H1 (cell line): ENCODE results near the gene FES. TPM values are rescaled to one million over a fixed set of nuclear protein-coding genes. Genes with fewer than 3 reads are reported as not detected.

Source experiments
- CTCF ChIA-PET: fragments of 300-600 bp; sonication (Branson Sonifier 250); formaldehyde crosslinking; loops from one replicate; lab custom pipeline; 2021; ENCODE audit not compliant: partially characterized antibody; lab: Charles Lee
- POLR2A ChIA-PET: fragments of 300-600 bp; sonication (Branson Sonifier 250); formaldehyde crosslinking; loops from one replicate; lab custom pipeline; 2021; ENCODE audit warnings: inconsistent platforms; ENCODE audit not compliant: partially characterized antibody; lab: Charles Lee
- DNase-seq, 2 experiments: peaks; one replicate each; pipeline versions ENCODE4 v3.0.0 to v3.0.0-alpha.2; 2010 to 2022; ENCODE audit warnings: low spot score in 2 of 2, low read depth in 1 of 2, mixed read lengths in 1 of 2
- FAIRE-seq: peaks from 2 replicates; lab custom pipeline; 2011; peaks lifted over from hg19 to GRCh38; lab: Jason Lieb, UNC
- H2AFZ ChIP-seq: 2 replicates; pipeline ENCODE4 v1.8.1; 2012; ENCODE audit warnings: low read length, inconsistent platforms
- H2AK5ac ChIP-seq: 2 replicates; pipeline ENCODE4 v1.6.1; 2013; ENCODE audit warnings: low read depth, low read length
- H2BK120ac ChIP-seq: replicated peaks from 2 replicates; pipeline ENCODE3; 2013; ENCODE audit warnings: low read depth, low read length, inconsistent platforms
- H2BK12ac ChIP-seq: 2 replicates; pipeline ENCODE4 v1.6.1; 2013; ENCODE audit warnings: low read depth, low read length
- H2BK15ac ChIP-seq: 2 replicates; pipeline ENCODE4 v1.6.1; 2013; ENCODE audit warnings: low read length
- H2BK20ac ChIP-seq: 2 replicates; pipeline ENCODE4 v1.6.1; 2013; ENCODE audit warnings: low read length
- H2BK5ac ChIP-seq: 2 replicates; pipeline ENCODE4 v1.6.1; 2013; ENCODE audit warnings: low read depth, low read length
- H3K14ac ChIP-seq: 2 replicates; pipeline ENCODE4 v1.6.1; 2013; ENCODE audit warnings: inconsistent platforms; ENCODE audit not compliant: insufficient read length
- H3K18ac ChIP-seq: 2 replicates; pipeline ENCODE4 v1.6.1; 2013; ENCODE audit warnings: low read length; ENCODE audit errors: extremely low read depth
- H3K23ac ChIP-seq: 2 replicates; pipeline ENCODE4 v1.6.1; 2013; ENCODE audit warnings: inconsistent platforms; ENCODE audit not compliant: insufficient read length
- H3K23me2 ChIP-seq: 2 replicates; pipeline ENCODE4 v1.6.1; 2013; ENCODE audit warnings: low read depth, low read length
- H3K27ac ChIP-seq: 2 replicates; pipeline ENCODE4 v1.6.1; 2011; ENCODE audit warnings: low read depth, low read length, inconsistent platforms
- H3K27me3 ChIP-seq, 4 experiments: replicated peaks in 1 of 4; 1 replicate in 1 of 4; 2 replicates in 3 of 4; pipeline versions ENCODE4 v1.6.1 to v1.8.1; 2011 to 2013; ENCODE audit warnings: low read length in 3 of 4, mild to moderate bottlenecking in 3 of 4, inconsistent platforms in 2 of 4, mixed read lengths in 2 of 4, moderate library complexity in 1 of 4; ENCODE audit not compliant: control insufficient read depth in 3 of 4, insufficient read depth in 3 of 4; ENCODE audit errors: extremely low read depth in 1 of 4
- H3K36me3 ChIP-seq, 4 experiments: 2 replicates each; pipeline versions ENCODE4 v1.6.1 to v1.8.1; 2011 to 2013; ENCODE audit warnings: mild to moderate bottlenecking in 4 of 4, low read length in 3 of 4, moderate library complexity in 2 of 4, control low read depth in 1 of 4, inconsistent platforms in 1 of 4; ENCODE audit not compliant: insufficient read depth in 4 of 4, control insufficient read depth in 2 of 4
- H3K4ac ChIP-seq: replicated peaks from 2 replicates; pipeline ENCODE3; 2013; ENCODE audit warnings: low read length, low read depth, mixed read lengths, inconsistent platforms; ENCODE audit not compliant: insufficient read length
- H3K4me1 ChIP-seq, 4 experiments: replicated peaks in 1 of 4; 1 replicate in 1 of 4; 2 replicates in 3 of 4; pipeline versions ENCODE4 v1.6.1 to v1.8.1; 2011 to 2013; ENCODE audit warnings: low read length in 3 of 4, inconsistent platforms in 2 of 4, mixed read lengths in 1 of 4; ENCODE audit not compliant: insufficient read depth in 4 of 4, control insufficient read depth in 3 of 4
- H3K4me2 ChIP-seq, 2 experiments: 2 replicates each; pipeline versions ENCODE4 v1.6.1 to v1.8.1; 2011 to 2013; ENCODE audit warnings: low read depth in 2 of 2, low read length in 2 of 2, control low read depth in 1 of 2, inconsistent platforms in 1 of 2, mild to moderate bottlenecking in 1 of 2; ENCODE audit not compliant: insufficient read depth in 1 of 2
- H3K4me3 ChIP-seq, 4 experiments: fragments of 200-600, 300-600 bp in 1 of 4; sonication (generic), shearing (Covaris generic), sonication (Bioruptor Twin) in 1 of 4; 2 replicates each; pipeline versions ENCODE4 v1.5.1 to v1.8.1; 2011 to 2016; ENCODE audit warnings: low read length in 4 of 4, low read depth in 3 of 4, control low read depth in 2 of 4, inconsistent platforms in 2 of 4, mild to moderate bottlenecking in 2 of 4, mixed read lengths in 1 of 4, moderate library complexity in 1 of 4; ENCODE audit not compliant: insufficient read depth in 2 of 4; ENCODE audit errors: extremely low read depth in 1 of 4
- H3K56ac ChIP-seq: replicated peaks from 2 replicates; pipeline ENCODE3; 2013; ENCODE audit warnings: low read depth, mild to moderate bottlenecking, mixed read lengths, low read length, inconsistent platforms; ENCODE audit not compliant: insufficient read length
- H3K79me1 ChIP-seq: 2 replicates; pipeline ENCODE4 v1.6.1; 2013; ENCODE audit warnings: low read depth, low read length, control low read depth
- H3K79me2 ChIP-seq, 2 experiments: 2 replicates each; pipeline versions ENCODE4 v1.6.1 to v1.8.1; 2012 to 2013; ENCODE audit warnings: low read length in 2 of 2, mild to moderate bottlenecking in 2 of 2, inconsistent platforms in 1 of 2; ENCODE audit not compliant: insufficient read depth in 2 of 2, control insufficient read depth in 1 of 2
- H3K9ac ChIP-seq, 4 experiments: replicated peaks in 1 of 4; 1 replicate in 1 of 4; 2 replicates in 3 of 4; pipeline versions ENCODE4 v1.6.1 to v1.8.1; 2011 to 2013; ENCODE audit warnings: low read depth in 3 of 4, low read length in 3 of 4, control low read depth in 2 of 4, mild to moderate bottlenecking in 2 of 4, moderate library complexity in 2 of 4, inconsistent platforms in 1 of 4; ENCODE audit errors: extremely low read depth in 1 of 4
- H3K9me3 ChIP-seq, 2 experiments: 2 replicates each; pipeline versions ENCODE4 v1.6.1 to v1.8.1; 2012 to 2013; ENCODE audit warnings: mild to moderate bottlenecking in 2 of 2, moderate library complexity in 2 of 2, control low read depth in 1 of 2, inconsistent platforms in 1 of 2, low read depth in 1 of 2, low read length in 1 of 2, mixed read lengths in 1 of 2; ENCODE audit not compliant: insufficient read depth in 2 of 2
- H4K20me1 ChIP-seq, 2 experiments: replicated peaks in 1 of 2; 2 replicates each; pipeline versions ENCODE3 to v1.8.1; 2011 to 2013; ENCODE audit warnings: inconsistent platforms in 2 of 2, low read length in 2 of 2, mild to moderate bottlenecking in 1 of 2; ENCODE audit not compliant: insufficient read depth in 2 of 2, control insufficient read depth in 1 of 2
- H4K5ac ChIP-seq: 2 replicates; pipeline ENCODE4 v1.6.1; 2013; ENCODE audit warnings: low read length, low read depth, mixed read lengths, inconsistent platforms; ENCODE audit not compliant: insufficient read length
- H4K8ac ChIP-seq: 2 replicates; pipeline ENCODE4 v1.8.0; 2013; ENCODE audit warnings: mild to moderate bottlenecking, moderate library complexity, low read length, inconsistent platforms; ENCODE audit not compliant: insufficient read depth; ENCODE audit errors: extremely low read depth
- H4K91ac ChIP-seq: replicated peaks from 2 replicates; pipeline ENCODE3; 2013; ENCODE audit warnings: low read length, mixed read lengths, inconsistent platforms; ENCODE audit not compliant: insufficient read length
- ASH2L ChIP-seq: fragments of 200-600, 300-600 bp; sonication (generic); IDR thresholded peaks from one replicate; pipeline ENCODE4 v1.7.1; 2017; ENCODE audit warnings: low read length
- NANOG ChIP-seq: IDR thresholded peaks from 2 replicates; pipeline ENCODE4 v1.6.1; 2011; ENCODE audit warnings: low read length, low read depth, mild to moderate bottlenecking, inconsistent platforms; ENCODE audit not compliant: insufficient read depth, poor library complexity, severe bottlenecking
- RBBP5 ChIP-seq: IDR thresholded peaks from 2 replicates; pipeline ENCODE4 v1.7.1; 2012; ENCODE audit warnings: low read depth, mild to moderate bottlenecking, inconsistent platforms, low read length, moderate library complexity, borderline replicate concordance
- SUZ12 ChIP-seq: fragments of 200-600 bp; sonication (generic); IDR thresholded peaks from 2 replicates; pipeline ENCODE4 v1.6.1; 2012; ENCODE audit warnings: mild to moderate bottlenecking, inconsistent platforms, low read length, moderate library complexity, mixed read lengths
- TAF1 ChIP-seq: IDR thresholded peaks from 2 replicates; pipeline ENCODE4 v1.6.1; 2011; ENCODE audit warnings: mild to moderate bottlenecking, low read depth, low read length
- WGBS, 2 experiments: shearing (Covaris generic) in 1 of 2; methylation state at CpG; one replicate each; pipeline versions ENCODE4 v1.1.6 to v1.1.7; 2013 to 2015; ENCODE audit warnings: low lambda C conversion rate in 2 of 2, mixed read lengths in 2 of 2, inconsistent platforms in 1 of 2, low coverage in 1 of 2, missing lambda C conversion rate in 1 of 2; ENCODE audit not compliant: insufficient replicate concordance in 2 of 2, insufficient coverage in 1 of 2, insufficient read length in 1 of 2; ENCODE audit errors: extremely low coverage in 1 of 2, missing lambda C conversion rate in 1 of 2; 5-methylcytosine and 5-hydroxymethylcytosine counted together
- polyA plus RNA-seq, 7 experiments: library from polyadenylated mRNA; depleted of rRNA in 3 of 7; stranded (reverse) in 5 of 7; unstranded in 2 of 7; fragments of >200 nt in 5 of 7; fragments of 200-250 nt in 2 of 7; gene quantifications; 1 replicate in 5 of 7; 2 replicates in 1 of 7; 4 replicates in 1 of 7; pipeline versions ENCODE4 v1.2.1 to v1.2.3, GENCODE V29; 2011 to 2013; ENCODE audit warnings: missing spikeins in 2 of 7, mixed read lengths in 2 of 7
- total RNA-seq: library from RNA; stranded (reverse); fragmentation: NEBNext Ultra II Directional; extraction: Animal tissue kit (Norgen Biotek cat#: 25700); gene quantifications from 2 replicates; pipeline ENCODE4 v1.2.1, GENCODE V29; 2021

The FES gene
- total and polyA plus RNA-seq, 2 of the 8 experiments (the other 6 are each of a cell fraction or from before 2014, with no cell fraction given), result 8.5 to 8.6 TPM

GRCh38 chr15:90933301-90933700 lies 49.0 kb downstream of the FES start:
- Histone ChIP-seq H3K27ac (no peak overlapping the region), H2BK5ac (no peak overlapping the region), H3K79me1 (no peaks in the 10 kb centered on the region; the same call in 1 of the 2 replicates), H2AK5ac (no peak overlapping the region), H4K8ac (no peak overlapping the region), H3K18ac (no peak overlapping the region), H3K36me3 (peaks cover 0 to 8% (median 2%) of the 10 kb centered on the region in 4 experiments; a peak in 1 of 8 replicates), H3K23me2 (peaks cover 11% of the 10 kb centered on the region; the same call in 1 of the 2 replicates), H3K79me2 (no peaks in the 10 kb centered on the region), H3K4me2 (no peak overlapping the region), H4K20me1 (peaks cover 0 to 1% of the 10 kb centered on the region in 2 experiments), H3K9me3 (no peaks in the 10 kb centered on the region), H4K91ac (no peak overlapping the region), H3K9ac (no peak overlapping the region), H3K56ac (no peak overlapping the region), H3K27me3 (0 out of 7 replicates have a peak, but pooled peaks cover 0 to 4% (median 0%) of the 10 kb centered on the region in 4 experiments), H3K4me3 (no peak overlapping the region), H2AFZ (no peak overlapping the region), H3K14ac (no peak overlapping the region), H2BK20ac (no peak overlapping the region), H3K23ac (no peak overlapping the region), H2BK12ac (no peak overlapping the region; the same call in 1 of the 2 replicates), H2BK120ac (no peak overlapping the region), H4K5ac (no peak overlapping the region), H3K4ac (no peak overlapping the region), H3K4me1 (peaks cover 0 to 13% (median 7%) of the 10 kb centered on the region in 4 experiments; a peak in 6 of 7 replicates), H2BK15ac (no peak overlapping the region)
- ChIA-PET CTCF (interaction anchor here (0.7 to 20.7 kb wide), 42 partner anchors 7 to 1836 kb away, joined by 3 to 306 read pairs (median 4); partner anchors contain the start of genes BLM, FES, MAN2A2 and RCCD1), POLR2A (interaction anchor here (2.4 to 5.0 kb wide), 3 partner anchors 20 to 30 kb away, joined by 12 to 24 read pairs (median 20); partner anchors contain the start of genes MAN2A2 and RCCD1)
- 90% methylated on average over 1 of the region's 1 CpG; no CpG with 5 or more reads in 1 of the 2 experiments for WGBS, 2 experiments
- no peak for FAIRE-seq
- DNase-seq, result no peak
- TF ChIP-seq TAF1 (no peak), ASH2L (no peak), RBBP5 (no peak), SUZ12 (no peak), NANOG (no peak)
